Measurements from ENCODE around the gene NFIX.

DNA sequence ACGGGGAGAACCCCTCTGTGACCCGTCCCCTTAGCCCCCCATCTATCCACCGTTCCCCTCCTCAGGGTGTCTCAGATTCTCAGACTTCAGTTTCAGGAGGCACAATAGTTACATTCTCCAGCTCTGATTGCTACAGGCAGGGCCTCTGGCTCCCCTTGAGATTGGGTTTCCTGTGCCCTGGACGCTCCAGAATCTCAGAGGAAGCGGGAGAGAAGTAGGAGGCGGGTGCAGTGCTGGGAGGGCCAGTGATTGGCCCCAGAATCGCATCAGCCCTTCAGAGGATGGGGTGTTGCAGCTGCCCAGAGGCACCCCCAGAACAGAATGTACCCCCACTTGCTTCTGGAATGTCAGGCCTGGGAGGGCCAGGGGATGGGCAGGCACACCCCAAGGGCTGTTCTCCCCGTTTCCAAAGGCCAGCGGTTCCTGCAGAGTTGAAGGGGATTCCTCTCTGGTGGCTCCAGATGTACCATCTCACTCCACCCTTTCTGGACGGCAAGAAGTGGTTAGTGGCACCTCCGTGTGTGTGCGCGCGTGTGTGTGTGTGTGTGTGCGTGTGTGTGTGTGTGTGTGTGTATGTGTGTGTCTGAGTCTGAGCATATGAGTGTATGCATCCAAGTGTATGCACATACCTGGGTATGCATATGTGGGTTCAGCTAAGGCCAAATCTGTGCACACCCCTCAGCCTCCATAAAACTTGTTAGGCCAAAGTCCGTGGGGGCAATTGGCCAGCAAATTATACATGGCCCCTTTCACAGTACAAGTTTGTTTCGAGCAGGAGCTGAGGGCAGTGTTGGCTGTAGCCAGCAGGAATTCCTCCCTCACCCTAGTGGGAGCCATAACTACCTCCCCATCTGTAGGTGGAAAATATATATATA is 71.9 kb downstream of the NFIX start:
- TF ChIP-seq, protein P1, sequence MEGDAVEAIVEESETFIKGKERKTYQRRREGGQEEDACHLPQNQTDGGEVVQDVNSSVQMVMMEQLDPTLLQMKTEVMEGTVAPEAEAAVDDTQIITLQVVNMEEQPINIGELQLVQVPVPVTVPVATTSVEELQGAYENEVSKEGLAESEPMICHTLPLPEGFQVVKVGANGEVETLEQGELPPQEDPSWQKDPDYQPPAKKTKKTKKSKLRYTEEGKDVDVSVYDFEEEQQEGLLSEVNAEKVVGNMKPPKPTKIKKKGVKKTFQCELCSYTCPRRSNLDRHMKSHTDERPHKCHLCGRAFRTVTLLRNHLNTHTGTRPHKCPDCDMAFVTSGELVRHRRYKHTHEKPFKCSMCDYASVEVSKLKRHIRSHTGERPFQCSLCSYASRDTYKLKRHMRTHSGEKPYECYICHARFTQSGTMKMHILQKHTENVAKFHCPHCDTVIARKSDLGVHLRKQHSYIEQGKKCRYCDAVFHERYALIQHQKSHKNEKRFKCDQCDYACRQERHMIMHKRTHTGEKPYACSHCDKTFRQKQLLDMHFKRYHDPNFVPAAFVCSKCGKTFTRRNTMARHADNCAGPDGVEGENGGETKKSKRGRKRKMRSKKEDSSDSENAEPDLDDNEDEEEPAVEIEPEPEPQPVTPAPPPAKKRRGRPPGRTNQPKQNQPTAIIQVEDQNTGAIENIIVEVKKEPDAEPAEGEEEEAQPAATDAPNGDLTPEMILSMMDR (conservative IDR thresholded peaks at IDR 0.05 in 1 of 2, IDR thresholded peaks at IDR 0.05 in 1 of 2; ENCODE audit: extremely low read depth in 1 of 2, insufficient read depth in 1 of 2, low read depth in 1 of 2, low read length in 2 of 2): no peak
- TF ChIP-seq EZH2 (IDR thresholded peaks at IDR 0.05; ENCODE audit: borderline replicate concordance, low read length): no peak
